HL-60 (cell line): ENCODE data around the gene SPATA13.

Source experiments
- GABPA ChIP-seq: IDR thresholded peaks from 2 replicates; pipeline ENCODE4 v1.6.1; 2012; ENCODE audit warnings: low read depth
- POLR2AphosphoS5 ChIP-seq: IDR thresholded peaks from 2 replicates; pipeline ENCODE4 v1.6.1; 2012; ENCODE audit warnings: low read depth
- REST ChIP-seq: IDR thresholded peaks from 2 replicates; pipeline ENCODE4 v1.6.1; 2012; ENCODE audit warnings: low read depth; ENCODE audit not compliant: insufficient replicate concordance
- TF ChIP-seq, protein P1 (sequence below): IDR thresholded peaks from one replicate; pipeline ENCODE4 v1.5.1; 2011; ENCODE audit warnings: low read length, control low read depth, inconsistent platforms; ENCODE audit not compliant: insufficient read depth

DNA sequence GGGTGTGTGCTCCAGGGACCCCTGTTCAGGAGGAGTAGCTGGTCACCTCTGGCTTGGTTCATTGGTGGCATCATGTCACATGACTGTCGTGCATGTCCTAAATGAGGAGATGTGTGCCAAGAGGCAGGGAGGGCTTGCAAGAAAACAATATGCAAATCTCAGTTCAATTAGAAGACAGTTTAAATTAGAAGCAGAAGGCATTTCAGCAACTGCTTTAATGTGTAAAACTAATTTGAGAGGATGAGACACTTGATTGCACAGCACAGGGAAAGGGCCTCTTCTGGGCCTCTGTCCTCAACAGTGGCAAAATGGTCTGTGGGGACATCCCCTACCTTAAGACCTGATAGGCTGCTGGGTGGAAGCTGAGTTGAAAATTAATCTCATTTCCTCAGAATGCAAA, 54.6 kb downstream of the SPATA13 start:
- TF ChIP-seq, protein P1, sequence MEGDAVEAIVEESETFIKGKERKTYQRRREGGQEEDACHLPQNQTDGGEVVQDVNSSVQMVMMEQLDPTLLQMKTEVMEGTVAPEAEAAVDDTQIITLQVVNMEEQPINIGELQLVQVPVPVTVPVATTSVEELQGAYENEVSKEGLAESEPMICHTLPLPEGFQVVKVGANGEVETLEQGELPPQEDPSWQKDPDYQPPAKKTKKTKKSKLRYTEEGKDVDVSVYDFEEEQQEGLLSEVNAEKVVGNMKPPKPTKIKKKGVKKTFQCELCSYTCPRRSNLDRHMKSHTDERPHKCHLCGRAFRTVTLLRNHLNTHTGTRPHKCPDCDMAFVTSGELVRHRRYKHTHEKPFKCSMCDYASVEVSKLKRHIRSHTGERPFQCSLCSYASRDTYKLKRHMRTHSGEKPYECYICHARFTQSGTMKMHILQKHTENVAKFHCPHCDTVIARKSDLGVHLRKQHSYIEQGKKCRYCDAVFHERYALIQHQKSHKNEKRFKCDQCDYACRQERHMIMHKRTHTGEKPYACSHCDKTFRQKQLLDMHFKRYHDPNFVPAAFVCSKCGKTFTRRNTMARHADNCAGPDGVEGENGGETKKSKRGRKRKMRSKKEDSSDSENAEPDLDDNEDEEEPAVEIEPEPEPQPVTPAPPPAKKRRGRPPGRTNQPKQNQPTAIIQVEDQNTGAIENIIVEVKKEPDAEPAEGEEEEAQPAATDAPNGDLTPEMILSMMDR, result no peak
- no peak for TF ChIP-seq GABPA
- TF ChIP-seq POLR2AphosphoS5, result no peak
- no peak for TF ChIP-seq REST
